ENCODE data around the gene NOVA2. TPM values are rescaled to one million over a fixed set of nuclear protein-coding genes. Genes with fewer than 3 reads are reported as not detected.

Gene NOVA2
- total and polyA plus RNA-seq, 9 of the 15 experiments (the other 6 are each of a cell fraction or from before 2014, with no cell fraction given): not detected

DNA sequence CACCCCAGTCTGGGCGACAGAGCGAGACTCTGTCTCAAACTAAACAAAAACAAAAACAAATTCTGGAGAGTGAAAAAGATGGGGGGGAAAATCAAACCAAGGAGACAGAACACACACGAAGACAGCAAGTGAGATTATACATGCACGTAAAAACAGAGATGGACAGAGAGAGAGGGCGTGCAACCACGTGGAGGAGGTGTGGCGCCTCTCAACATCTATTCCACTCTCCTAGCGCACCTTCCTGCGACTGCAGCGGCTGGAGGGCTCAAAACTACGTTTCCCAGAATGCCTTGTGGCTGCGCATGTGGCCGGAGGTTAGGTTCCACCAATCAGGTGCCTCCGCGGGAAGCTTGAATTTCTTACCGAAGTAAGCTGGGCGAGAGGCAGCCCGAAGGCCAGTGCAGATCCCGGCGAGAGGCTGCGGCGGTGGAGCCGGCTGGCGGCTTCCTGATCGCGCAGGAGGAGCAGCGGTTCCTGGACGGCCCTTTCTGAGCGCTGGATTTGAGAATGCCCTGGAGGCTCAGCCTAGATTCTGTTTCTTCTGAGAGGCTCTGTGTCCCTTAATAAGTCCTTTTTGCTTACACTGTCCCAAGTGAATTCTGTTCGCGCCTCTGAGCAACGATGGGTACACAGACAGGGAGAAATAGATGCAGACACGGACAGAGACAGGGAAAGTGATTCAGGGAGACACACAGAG is 46.0 kb downstream of the NOVA2 start (continued):
- TF ChIP-seq ZNF384 (IDR thresholded peaks at IDR 0.05; ENCODE audit: low read depth, low read length) (no peak), NR3C1 (CRISPR knock-in tag; IDR thresholded peaks at IDR 0.05) (no peak), HNRNPH1 (optimal IDR thresholded peaks at IDR 0.05; ENCODE audit: low read depth, low read length) (no peak), ZNF695 (CRISPR knock-in tag; IDR thresholded peaks at IDR 0.05) (no peak), MBD2 (IDR thresholded peaks at IDR 0.05; ENCODE audit: borderline replicate concordance, low read depth) (peak; percentile 95), KAT7 (CRISPR knock-in tag; IDR thresholded peaks at IDR 0.05; ENCODE audit: borderline replicate concordance) (no peak), POLR2B (IDR thresholded peaks at IDR 0.05; ENCODE audit: low read depth, partially characterized antibody) (peak; percentile 45), ZNF184 (CRISPR knock-in tag; IDR thresholded peaks at IDR 0.05) (no peak), TRIM24 (IDR thresholded peaks at IDR 0.05) (no peak), ZSCAN32 (CRISPR knock-in tag; IDR thresholded peaks at IDR 0.05) (no peak), E2F5 (CRISPR knock-in tag; IDR thresholded peaks at IDR 0.05) (peak; percentile 91; the same call in 1 of the 2 replicates), SMARCB1 (IDR thresholded peaks at IDR 0.05; ENCODE audit: insufficient read length, low read depth) (no peak), C11orf30 (IDR thresholded peaks at IDR 0.05; ENCODE audit: low read depth) (no peak), EP300 (IDR thresholded peaks at IDR 0.05; ENCODE audit: low read length) (peak; percentile 14; the same call in 1 of the 2 replicates), ZNF785 (CRISPR knock-in tag; IDR thresholded peaks at IDR 0.05) (no peak), CBFA2T2 (conservative IDR thresholded peaks at IDR 0.05) (peak; percentile 28; the same call in 1 of the 2 replicates), NFATC3 (IDR thresholded peaks at IDR 0.05) (no peak), FOXJ3 (CRISPR knock-in tag; IDR thresholded peaks at IDR 0.05) (no peak), NFRKB (IDR thresholded peaks at IDR 0.05; ENCODE audit: low read depth) (0 out of 2 replicates have a peak, but pooled peaks have one; percentile 46)
- TF ChIP-seq, protein P1, sequence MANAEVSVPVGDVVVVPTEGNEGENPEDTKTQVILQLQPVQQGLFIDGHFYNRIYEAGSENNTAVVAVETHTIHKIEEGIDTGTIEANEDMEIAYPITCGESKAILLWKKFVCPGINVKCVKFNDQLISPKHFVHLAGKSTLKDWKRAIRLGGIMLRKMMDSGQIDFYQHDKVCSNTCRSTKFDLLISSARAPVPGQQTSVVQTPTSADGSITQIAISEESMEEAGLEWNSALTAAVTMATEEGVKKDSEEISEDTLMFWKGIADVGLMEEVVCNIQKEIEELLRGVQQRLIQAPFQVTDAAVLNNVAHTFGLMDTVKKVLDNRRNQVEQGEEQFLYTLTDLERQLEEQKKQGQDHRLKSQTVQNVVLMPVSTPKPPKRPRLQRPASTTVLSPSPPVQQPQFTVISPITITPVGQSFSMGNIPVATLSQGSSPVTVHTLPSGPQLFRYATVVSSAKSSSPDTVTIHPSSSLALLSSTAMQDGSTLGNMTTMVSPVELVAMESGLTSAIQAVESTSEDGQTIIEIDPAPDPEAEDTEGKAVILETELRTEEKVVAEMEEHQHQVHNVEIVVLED (CRISPR knock-in tag; IDR thresholded peaks at IDR 0.05): peak; percentile 57
- TF ChIP-seq, protein P2, sequence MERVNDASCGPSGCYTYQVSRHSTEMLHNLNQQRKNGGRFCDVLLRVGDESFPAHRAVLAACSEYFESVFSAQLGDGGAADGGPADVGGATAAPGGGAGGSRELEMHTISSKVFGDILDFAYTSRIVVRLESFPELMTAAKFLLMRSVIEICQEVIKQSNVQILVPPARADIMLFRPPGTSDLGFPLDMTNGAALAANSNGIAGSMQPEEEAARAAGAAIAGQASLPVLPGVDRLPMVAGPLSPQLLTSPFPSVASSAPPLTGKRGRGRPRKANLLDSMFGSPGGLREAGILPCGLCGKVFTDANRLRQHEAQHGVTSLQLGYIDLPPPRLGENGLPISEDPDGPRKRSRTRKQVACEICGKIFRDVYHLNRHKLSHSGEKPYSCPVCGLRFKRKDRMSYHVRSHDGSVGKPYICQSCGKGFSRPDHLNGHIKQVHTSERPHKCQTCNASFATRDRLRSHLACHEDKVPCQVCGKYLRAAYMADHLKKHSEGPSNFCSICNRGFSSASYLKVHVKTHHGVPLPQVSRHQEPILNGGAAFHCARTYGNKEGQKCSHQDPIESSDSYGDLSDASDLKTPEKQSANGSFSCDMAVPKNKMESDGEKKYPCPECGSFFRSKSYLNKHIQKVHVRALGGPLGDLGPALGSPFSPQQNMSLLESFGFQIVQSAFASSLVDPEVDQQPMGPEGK (CRISPR knock-in tag; IDR thresholded peaks at IDR 0.05; ENCODE audit: borderline replicate concordance): no peak
- TF ChIP-seq, protein P3, sequence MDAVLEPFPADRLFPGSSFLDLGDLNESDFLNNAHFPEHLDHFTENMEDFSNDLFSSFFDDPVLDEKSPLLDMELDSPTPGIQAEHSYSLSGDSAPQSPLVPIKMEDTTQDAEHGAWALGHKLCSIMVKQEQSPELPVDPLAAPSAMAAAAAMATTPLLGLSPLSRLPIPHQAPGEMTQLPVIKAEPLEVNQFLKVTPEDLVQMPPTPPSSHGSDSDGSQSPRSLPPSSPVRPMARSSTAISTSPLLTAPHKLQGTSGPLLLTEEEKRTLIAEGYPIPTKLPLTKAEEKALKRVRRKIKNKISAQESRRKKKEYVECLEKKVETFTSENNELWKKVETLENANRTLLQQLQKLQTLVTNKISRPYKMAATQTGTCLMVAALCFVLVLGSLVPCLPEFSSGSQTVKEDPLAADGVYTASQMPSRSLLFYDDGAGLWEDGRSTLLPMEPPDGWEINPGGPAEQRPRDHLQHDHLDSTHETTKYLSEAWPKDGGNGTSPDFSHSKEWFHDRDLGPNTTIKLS (IDR thresholded peaks at IDR 0.05; ENCODE audit: borderline replicate concordance, low read depth): peak; percentile 92
